Activated CD8-positive, alpha-beta memory T cell treated with anti-CD3 and anti-CD28 coated beads for 48 hours (primary cell): ENCODE measurements around the gene BPIFB6.

Experiments used
- DNase-seq, 3 experiments: peaks; one replicate each; pipeline ENCODE4 v3.0.0-alpha.2; 2020; ENCODE audit warnings: low read depth in 2 of 3, low spot score in 2 of 3

The BPIFB6 gene

DNA sequence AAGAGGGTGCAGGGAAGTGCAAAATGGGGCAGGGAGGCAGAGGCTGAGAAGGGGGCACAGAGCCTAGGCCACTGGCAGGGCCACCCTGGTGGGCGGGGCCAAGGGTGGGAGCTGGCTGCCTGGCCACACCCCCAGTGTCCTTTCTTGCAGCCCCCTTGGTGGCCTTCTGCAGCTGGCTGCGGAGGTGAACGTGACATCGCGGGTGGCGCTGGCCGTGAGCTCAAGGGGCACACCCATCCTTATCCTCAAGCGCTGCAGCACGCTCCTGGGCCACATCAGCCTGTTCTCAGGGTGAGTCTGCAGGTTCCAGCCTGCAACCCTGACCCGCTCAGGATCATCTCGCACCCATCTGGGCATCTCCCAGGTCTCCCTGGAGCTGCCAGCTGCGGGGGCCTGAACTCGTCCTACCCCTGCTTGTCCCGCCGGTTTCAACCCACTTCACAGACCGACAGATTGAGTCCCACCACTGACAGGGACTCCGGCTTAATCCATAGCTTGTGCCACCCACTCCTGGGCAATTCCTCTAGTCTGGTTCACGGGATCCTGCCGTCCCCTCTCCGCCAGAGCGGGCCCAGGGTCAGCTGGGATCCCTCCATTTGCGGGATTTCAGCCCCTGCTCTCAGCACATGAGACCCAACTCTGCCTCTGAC, 28.4 kb downstream of the BPIFB6 start:
- no peak for DNase-seq

DNA sequence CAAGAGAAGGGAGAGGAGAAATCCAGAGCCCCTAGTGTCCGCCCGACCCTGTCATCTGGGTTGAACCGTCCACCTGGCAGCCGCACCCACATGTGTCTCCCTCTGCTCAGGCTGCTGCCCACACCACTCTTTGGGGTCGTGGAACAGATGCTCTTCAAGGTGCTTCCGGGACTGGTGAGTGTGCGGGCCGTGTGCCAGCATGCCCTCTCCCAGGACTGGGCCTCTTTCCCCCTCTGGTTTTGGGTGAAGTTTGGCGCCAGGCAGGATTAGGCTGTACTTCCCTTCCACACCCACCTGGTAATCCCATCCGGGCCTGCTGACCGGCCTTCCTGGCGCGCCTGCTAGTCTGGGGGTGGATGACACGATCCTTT, 30.2 kb downstream of the BPIFB6 start:
- DNase-seq: no peak

DNA sequence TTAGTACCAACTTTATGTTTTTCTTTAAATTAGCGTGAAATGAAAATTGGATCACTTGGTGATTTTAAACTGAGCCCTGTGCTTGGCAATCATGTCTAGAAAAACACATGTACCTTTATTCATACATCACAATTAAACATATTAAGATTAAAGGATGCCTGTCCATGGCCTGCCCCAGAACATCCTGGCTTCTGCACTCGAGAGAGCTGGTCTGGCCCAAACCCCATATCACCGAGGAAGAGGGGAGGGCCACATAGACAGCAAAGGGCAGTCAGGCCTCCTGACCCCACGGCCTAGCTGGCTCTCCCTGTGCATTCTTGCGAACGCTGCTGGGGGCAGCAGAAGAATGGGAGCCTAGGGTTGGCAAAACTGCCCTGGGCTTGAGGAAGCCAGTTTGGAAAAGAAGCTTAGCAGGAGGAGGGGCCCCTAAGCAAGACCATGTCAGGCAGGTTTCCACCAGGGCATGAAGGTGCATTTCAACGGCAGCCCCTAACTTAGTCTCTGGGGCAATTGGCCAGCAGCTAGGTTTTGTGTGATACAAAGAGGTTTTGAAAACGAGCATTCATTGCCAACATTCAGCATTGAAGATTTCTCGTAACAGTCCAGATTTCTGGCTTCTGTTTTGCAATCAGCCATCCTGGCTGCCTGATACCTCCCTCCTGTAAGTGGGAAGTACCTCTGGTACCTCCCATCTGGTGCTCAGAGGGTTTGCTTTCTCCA, 30.8 kb downstream of the BPIFB6 start:
- no peak for DNase-seq

DNA sequence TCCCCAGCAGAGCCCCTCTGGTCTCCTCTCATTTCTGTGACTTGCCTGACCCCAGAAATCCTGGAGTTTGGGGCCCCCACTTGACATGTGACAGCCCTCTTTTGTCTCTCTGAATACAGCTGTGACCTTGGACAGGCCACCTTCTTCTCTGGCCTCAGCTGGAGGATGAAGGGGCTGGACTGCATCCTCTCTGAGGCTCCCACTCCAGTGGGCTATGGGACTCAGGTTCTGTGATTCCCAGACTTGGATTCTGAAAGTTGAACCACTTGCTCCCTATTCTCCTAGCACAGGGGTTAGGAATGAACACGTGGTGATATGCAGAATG, 31.3 kb downstream of the BPIFB6 start:
- DNase-seq: no peak

DNA sequence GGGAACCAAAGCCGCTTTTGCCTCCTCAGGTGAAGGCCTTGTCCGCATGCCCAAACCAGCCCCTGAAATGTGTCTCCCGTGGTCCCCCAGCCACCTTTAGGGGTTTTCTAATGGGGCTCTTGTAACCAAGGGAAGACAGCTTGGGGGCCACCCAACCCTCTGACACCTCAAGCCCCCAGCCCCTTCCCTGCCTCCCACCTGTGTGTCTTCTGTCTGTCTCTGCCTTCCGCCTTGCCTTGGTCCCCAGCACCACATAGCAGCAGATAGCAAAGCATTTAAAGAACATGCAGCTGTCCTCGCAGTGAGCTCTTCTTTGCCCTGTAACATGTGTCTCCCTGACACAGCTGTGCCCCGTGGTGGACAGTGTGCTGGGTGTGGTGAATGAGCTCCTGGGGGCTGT, 31.8 kb downstream of the BPIFB6 start:
- no peak for DNase-seq

DNA sequence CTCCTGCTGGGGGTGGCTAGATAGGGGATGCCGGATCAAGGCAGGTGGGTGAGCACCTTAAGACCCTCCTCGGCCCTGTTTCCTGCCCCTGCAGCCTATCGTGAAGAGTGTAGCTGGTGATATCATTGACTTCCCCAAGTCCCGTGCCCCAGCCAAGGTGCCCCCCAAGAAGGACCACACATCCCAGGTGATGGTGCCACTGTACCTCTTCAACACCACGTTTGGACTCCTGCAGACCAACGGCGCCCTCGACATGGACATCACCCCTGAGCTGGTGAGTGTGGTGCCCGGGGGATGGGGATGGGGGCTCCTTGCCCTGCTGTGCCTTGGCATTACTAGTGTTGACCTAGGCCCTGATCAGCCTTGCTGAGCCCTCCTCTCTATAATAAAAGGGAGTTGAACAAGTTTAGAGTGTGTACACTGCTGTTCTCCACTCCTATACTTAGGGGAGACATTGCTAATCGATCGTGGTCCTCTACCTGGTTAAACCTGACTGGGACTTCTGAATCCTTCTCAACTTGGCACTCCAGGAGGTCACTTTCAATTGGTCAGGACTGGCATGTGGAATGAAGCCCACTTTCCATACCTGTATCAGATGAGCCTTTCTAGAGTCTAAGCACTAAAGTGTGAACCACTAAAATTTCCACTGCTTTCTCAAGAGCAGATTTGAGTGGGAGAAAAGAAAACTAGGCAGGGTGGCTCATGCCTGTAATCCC, 33.3 kb downstream of the BPIFB6 start:
- no peak for DNase-seq

DNA sequence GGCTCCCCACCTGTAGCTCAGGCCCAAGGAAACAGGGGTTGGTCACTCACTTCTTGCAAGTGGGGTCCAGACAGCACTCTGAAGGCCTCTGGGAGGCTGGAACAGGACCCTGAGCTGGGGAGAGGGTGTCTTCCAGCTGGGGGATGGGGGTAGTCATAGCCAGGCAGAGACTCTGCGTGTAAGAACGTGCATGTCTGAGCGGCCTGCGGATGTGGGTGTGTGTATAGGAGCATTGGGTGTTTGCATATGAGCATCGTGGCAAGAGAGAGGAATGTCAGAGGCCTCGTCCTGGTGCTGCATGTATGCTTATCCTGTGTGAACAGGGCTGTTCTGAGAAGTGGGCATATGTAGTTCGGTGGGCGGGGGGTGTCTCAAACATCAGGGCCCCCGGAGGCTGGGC, 34.3 kb downstream of the BPIFB6 start:
- DNase-seq: no peak

DNA sequence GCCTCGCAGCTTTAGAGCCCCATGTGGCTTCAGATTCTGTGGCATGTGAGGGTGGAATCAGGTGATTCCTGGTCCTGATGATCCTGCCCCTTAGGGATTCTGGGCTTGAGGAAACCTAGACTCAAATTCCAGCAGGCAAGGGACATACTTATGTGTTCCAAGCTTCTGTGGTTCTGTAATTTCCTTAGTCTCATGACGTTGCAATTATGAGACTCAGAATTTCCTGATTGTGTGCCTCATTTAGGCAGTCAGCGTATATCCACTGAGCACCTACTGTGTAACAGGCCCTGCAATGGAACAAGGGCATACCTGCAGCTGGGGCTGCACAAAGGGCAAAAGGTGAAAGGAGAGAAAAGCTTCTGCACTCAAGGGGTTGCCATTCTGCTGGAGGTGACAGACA, 36.4 kb downstream of the BPIFB6 start:
- DNase-seq: no peak

DNA sequence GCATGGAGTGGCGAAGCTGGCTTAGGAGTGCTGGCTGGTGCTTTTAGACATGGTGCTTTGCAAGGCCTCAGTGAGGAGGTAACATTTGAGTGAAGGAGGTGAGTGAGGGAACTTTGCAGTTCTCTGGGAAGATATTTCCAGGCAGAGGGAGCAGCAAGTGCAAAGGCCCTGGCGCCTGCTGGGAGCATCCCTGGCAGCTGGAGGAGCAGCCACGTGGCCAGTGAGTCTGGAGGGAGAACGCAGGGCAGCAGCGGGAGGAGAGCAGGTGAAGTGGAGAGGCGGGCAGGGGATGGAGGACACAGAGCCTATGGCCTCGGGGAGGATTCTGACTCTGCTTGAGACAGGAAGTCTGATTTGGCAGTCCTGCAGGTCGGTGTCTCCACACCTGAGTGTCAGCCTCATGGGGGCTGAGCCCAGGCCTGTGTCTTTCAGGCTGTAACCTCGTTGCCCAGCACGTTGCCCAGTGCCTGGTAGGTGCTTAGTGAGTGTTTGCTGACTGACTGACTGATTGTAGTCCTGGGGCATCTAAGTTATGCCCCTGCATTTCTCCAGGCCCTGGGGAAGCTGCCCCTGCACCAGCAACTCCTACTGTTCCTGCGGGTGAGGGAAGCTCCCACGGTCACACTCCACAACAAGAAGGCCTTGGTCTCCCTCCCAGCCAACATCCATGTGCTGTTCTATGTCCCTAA, 36.9 kb downstream of the BPIFB6 start:
- DNase-seq: no peak

DNA sequence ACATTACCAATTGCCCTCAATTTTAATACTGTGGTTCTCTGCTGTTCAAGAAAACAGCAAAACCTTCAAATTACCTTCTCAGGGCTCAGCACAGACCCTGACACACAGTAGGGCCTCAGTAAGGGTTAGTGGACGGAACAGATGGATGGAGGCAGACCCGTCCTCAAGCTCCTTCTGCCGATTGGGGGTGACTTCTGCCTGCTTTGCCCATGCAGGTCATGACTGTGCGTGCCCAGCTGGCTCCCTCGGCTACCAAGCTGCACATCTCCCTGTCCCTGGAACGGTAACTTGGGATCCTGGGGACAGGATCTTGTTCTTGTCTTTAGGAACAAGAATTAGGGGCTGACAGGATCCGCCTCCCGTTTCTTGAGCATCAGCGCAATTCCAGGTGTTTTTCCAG, 38.2 kb downstream of the BPIFB6 start:
- DNase-seq: no peak

DNA sequence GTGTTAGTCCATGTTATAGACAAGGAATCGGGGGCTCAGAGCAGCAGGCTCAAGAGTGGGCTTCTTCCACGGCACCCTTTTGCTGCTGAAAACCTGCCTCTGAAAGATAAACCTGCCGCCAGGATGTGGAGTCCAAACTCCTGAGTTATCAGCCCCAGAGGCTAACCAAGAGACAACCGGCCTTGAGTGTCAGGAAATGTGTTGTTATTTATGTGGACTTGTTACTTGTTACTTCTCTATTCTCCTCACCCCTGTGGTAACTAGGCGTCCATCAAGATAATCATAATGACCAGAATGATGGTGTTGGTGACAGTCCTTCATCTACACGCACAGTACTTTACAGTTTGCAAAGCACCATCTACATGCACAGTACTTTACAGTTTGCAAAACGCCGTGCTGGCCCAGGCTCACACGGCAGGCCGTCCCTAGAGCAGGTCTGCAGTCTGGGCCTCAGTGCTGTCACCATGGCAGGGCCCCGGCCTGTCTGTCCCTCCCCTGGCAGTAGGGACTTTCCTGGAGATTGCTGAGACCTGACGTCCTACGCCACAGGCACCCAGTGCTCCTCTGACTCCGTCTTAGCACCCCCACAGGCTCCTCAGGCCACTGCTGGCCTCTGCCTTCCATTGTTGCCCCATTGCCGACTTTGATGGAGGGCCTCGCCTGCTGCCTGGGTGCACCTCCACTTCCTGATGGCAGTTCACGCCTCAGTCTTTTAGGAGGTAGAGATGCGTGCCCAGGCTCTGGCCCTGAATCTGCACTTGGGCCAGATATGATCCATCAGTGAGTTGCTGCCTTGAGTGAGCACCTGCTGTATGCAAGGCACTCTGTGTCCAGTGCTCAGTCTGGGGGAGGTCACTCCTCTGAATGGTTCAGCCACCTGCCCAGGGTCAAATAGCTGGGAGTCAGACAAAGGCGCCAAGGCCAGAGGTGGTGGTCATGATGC, 38.9 kb downstream of the BPIFB6 start:
- no peak for DNase-seq

DNA sequence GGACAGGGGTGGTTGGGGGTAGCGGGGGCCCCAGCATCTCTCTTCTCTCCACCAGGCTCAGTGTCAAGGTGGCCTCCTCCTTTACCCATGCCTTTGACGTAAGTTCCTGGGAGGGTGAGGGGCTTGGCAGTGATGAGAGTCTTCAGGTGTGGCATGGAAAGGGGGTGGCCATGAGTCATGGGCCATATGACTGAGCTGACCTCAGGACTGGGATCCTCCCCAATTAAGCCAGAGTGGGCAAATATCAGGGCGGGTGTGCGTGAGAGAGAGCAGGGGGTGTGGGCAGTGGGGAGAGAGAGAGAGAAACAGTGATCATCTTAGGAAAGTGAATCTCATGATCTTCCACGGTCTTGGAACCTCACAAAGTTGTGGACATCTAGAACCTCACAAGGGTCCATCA, 39.8 kb downstream of the BPIFB6 start:
- DNase-seq: no peak

DNA sequence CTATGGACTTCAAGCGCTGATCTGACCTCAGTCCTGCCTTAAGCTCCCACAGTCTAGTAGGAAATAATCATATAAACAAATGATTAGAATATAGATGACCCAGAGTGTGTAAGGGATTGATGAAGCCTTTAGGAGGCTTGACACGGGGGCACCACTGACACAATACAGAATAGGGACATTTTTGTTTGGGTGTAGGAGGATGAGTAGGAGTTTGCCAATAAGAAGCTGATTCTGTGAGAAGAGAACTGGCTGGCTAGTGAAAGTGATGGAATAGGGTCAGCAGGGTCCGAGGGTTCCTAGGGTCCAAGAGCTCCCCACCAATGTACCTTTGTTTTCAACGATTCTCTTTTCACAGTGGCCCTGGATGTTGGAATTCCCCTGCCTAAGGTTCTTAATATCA, 40.9 kb downstream of the BPIFB6 start:
- DNase-seq: no peak

DNA sequence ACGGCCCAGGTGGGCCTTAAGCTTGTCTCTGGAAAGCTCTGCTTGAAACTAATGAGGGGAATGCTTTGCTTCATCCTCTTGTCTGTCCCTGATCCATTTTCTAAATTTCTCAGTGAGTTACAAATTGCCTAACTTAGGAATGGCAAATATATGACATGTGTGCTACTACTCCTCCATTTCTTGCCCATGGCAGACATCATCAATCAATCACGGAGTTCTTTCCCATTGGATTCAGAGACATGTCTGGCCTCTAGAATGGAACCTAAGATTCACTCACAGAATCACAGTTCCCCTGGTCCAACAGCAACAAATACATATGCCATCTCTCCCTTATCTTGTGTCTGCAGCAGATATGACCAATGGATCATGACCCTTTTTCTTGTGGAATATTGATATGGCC, 41.4 kb downstream of the BPIFB6 start:
- no peak for DNase-seq

DNA sequence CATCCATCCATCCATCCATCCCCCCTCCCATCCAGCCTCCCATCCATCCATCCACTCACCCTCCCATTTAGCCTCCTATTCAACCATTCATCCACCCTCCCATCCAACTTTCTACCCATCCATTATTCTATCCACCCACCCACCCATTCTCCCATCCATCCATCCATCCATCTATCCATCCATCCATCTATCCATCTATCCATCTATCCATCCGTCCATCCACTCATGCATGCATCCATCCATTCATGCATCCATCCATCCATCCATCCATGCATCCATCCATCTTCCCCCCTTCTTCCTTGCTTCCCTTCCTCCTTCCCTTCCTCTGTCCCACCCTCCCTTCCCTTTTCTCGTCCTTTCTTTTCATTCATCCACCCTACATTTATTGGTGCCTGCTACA, 43.2 kb downstream of the BPIFB6 start:
- DNase-seq: no peak

DNA sequence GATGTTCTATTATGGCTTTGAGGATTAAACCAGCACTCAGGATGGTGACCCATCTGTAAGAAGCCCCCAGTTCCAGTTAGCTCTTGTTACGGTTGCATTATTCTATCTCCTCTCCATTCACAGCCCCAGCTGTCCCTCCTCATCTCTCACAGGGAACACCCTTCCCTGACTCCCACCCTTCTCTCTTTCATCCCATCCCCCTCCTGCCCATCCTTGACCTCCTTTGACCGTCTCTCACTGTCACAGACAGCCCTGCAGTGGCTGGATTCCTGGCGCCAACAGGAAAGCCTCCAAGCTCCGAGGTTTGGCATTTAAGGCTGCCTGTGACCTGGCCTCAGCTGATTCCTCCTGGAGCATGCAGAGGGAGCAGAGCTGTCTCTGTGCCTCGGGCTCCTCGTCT, 43.8 kb downstream of the BPIFB6 start:
- no peak for DNase-seq

DNA sequence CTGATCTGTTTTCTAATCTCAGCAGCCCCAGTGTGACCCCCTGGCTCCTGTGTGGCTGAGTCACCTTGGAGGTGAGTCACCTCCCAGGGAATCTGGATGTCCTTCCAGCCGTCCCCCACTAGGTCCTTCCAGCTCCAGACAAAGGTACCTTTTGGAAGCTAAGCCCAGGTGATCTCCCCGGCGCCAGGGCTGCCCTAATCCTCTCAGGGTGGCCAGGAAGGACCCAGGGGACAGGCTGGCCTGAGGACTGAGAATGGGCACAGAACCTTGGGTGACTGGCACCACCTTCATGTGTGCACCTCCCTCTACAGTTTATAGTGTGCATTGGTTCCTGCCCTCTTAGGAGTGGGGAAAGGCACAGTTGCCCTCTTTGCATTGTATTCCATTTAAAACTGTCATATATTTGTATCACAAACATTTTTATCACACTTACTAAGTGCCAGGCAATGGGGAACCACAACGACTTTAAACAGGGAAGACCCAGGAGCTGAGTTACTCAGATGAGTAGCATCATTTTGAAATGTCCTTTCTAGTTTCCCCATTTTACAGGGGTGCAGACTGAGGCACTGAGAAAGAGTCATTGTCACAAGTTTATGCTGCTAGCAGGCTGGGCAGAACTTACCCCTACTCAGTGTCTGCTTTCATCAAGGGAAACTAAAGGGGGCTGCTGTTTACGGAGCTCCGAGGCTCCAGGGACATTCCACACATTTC, 45.4 kb downstream of the BPIFB6 start:
- DNase-seq: no peak

DNA sequence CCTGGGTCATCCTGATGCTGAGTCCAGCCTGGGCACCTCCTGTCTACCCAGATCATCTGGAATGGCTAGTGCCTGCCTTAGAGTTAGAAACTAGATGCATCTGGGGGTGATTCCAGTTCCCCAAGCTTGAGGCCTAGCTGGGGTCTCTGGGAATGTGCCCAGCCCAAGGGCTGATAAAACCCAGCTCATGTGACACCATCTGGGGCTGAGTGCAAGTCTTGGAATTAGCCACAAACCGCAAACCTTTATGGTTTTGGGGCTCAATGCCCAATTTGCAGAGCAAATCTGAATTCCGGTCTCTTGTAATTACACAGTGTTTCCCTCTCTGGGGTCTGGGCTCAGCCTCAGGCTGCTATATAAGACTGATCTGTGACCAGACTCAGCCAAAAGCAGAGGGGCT, 47.8 kb downstream of the BPIFB6 start, which contains the start of gene BPIFB4:
Gene BPIFB4, plus strand, starts transcription at position 385 of the 400 bp plus-strand sequence. CDS start 1,884 bp downstream, outside the sequence.
- no peak for DNase-seq

DNA sequence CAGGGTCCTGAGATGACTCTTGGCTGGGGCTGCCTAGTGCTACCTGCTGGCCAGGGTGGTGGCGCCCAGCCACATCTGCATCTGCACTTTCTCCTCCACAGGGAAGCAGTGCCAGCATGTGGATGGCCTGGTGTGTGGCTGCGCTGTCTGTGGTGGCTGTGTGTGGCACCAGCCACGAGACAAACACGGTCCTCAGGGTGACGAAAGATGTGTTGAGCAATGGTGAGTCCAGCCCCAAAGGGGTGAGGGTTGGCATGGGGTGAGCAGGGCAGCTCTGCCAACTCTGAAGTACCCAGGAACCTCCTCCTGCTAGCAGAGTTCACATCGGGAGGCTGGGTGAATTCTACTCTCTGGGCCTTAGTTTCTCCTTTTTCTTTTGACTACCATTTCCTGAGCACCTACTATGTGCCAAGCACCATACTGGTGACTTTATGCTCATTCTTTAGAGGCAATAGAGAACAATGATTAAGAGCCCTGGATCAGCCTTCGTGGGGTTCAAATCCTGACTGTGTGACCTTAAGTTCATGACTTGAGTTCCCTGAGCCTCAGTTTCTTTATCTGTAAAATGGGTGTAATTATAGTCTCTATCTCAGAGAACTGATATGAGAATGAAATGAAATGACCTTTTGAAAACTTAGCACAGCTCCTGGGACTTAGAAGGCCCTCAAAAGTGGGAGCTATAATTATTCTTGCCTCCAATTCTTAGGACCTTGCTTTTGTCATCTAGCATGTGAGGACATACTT, 50.1 kb downstream of the BPIFB6 start:
- DNase-seq: no peak

DNA sequence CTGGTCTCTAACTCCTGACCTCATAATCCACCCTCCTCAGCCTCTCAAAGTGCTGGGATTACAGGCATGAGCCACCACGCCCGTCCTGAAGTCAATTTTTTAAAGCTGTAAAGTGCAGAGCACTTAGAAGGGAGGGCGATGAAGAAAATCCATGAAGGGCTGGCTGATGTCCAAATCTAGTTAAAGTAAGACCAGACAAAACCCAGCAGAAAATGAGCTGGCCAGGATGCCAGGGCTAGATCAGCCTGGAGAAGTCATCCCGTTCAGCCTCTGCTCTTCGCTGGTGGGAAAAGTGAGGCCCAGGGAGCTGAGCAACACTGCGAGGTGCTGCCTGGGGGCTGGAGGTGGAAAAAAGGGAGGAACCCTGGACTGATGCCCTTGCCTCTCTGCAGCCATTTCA, 51.1 kb downstream of the BPIFB6 start:
- no peak for DNase-seq
